ENCODE results near the gene SERPINA5. TPM values are rescaled to one million over a fixed set of nuclear protein-coding genes. Genes with fewer than 3 reads are reported as not detected.

SERPINA5 gene
- total RNA-seq, 1 experiment from 2014 or later, result not detected

DNA sequence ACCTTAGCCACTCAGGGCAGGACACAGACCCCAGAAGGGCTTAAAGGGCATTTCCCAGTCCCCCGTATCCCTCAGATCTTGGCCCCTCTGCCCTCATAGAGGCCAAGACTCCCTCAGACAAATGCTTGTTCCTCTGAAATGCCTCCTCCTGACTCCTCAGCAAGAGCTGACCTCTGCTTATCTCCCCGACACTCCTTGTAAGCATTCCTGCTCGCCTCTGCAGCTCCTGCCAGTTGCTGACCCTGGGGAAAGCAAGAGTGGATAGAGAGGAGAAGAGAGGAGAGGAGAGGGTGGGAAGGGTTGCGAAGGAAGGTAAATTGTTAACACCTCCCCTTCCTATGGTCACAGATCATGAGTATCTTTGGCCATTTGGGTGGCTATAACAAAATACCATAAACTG is 7.1 kb downstream of the SERPINA5 start:
- no peaks in the 10 kb centered on the region for H3K4me1 ChIP-seq (ENCODE audit: low read length)
- no peaks in the 10 kb centered on the region for H3K27me3 ChIP-seq (ENCODE audit: low read length)
- no peaks in the 10 kb centered on the region for H3K79me2 ChIP-seq (ENCODE audit: low read length)
- no peaks in the 10 kb centered on the region for H3K9me2 ChIP-seq (replicated peaks; ENCODE audit: insufficient read depth, low read length)
- no peak overlapping the region for H3K4me3 ChIP-seq (ENCODE audit: low read length)
- H4K20me1 ChIP-seq (ENCODE audit: insufficient read depth, low read depth, low read length), result no peaks in the 10 kb centered on the region
- H2AFZ ChIP-seq (ENCODE audit: low read length), result no peak overlapping the region
- no peaks in the 10 kb centered on the region for H3K9me3 ChIP-seq (ENCODE audit: low read length)
- H3K27ac ChIP-seq (ENCODE audit: low read length), result no peak overlapping the region
- no peaks in the 10 kb centered on the region for H3K36me3 ChIP-seq (ENCODE audit: insufficient read depth, low read length)
- H3K9ac ChIP-seq (ENCODE audit: low read length), result no peak overlapping the region
- no peak overlapping the region for H3K4me2 ChIP-seq (ENCODE audit: low read depth, low read length, poor library complexity, severe bottlenecking)
- no peak for DNase-seq

DNA sequence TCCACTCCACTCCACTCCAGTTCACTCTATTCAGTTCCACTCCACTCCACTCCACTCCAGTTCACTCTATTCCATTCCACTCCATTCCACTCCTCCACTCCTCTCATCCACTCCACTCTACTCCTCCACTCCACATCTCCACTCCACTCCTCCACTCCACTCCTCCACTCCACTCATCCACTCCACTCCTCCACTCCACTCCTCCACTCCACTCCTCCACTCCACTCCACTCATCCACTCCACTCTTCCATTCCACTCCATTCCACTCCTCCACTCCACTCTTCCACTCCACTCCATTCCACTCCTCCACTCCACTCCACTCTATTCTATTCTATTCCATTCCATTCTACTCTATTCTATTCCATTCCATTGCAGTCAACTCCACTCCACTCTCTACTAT is 9.8 kb downstream of the SERPINA5 start:
- no peaks in the 10 kb centered on the region for H3K9me3 ChIP-seq (ENCODE audit: low read length)
- no peaks in the 10 kb centered on the region for H4K20me1 ChIP-seq (ENCODE audit: insufficient read depth, low read depth, low read length)
- no peak overlapping the region for H3K4me3 ChIP-seq (ENCODE audit: low read length)
- H3K4me1 ChIP-seq (ENCODE audit: low read length), result no peaks in the 10 kb centered on the region
- H3K9me2 ChIP-seq (replicated peaks; ENCODE audit: insufficient read depth, low read length), result no peaks in the 10 kb centered on the region
- H3K79me2 ChIP-seq (ENCODE audit: low read length), result no peaks in the 10 kb centered on the region
- H3K27me3 ChIP-seq (ENCODE audit: low read length), result no peaks in the 10 kb centered on the region
- no peak overlapping the region for H2AFZ ChIP-seq (ENCODE audit: low read length)
- H3K36me3 ChIP-seq (ENCODE audit: insufficient read depth, low read length), result no peaks in the 10 kb centered on the region
- DNase-seq, result no peak
- H3K9ac ChIP-seq (ENCODE audit: low read length), result no peak overlapping the region
- H3K4me2 ChIP-seq (ENCODE audit: low read depth, low read length, poor library complexity, severe bottlenecking), result no peak overlapping the region
- H3K27ac ChIP-seq (ENCODE audit: low read length), result no peak overlapping the region

DNA sequence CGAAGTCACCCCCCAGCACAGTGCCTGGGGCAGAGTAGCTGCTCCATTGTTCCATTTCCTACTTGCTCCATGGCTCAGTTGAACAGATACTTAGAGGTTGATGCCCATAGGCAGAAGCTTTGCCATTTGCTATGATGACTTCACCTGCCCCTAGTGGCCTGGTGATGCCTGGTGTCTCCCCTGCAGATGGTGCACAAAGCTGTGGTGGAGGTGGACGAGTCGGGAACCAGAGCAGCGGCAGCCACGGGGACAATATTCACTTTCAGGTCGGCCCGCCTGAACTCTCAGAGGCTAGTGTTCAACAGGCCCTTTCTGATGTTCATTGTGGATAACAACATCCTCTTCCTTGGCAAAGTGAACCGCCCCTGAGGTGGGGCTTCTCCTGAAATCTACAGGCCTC is 10.6 kb downstream of the SERPINA5 start:
- H3K4me1 ChIP-seq (ENCODE audit: low read length), result no peaks in the 10 kb centered on the region
- H3K4me3 ChIP-seq (ENCODE audit: low read length), result no peak overlapping the region
- no peaks in the 10 kb centered on the region for H3K9me2 ChIP-seq (replicated peaks; ENCODE audit: insufficient read depth, low read length)
- no peaks in the 10 kb centered on the region for H3K36me3 ChIP-seq (ENCODE audit: insufficient read depth, low read length)
- H2AFZ ChIP-seq (ENCODE audit: low read length), result no peak overlapping the region
- no peak for DNase-seq
- H3K27ac ChIP-seq (ENCODE audit: low read length), result no peak overlapping the region
- H4K20me1 ChIP-seq (ENCODE audit: insufficient read depth, low read depth, low read length), result no peaks in the 10 kb centered on the region
- no peaks in the 10 kb centered on the region for H3K79me2 ChIP-seq (ENCODE audit: low read length)
- no peaks in the 10 kb centered on the region for H3K27me3 ChIP-seq (ENCODE audit: low read length)
- H3K4me2 ChIP-seq (ENCODE audit: low read depth, low read length, poor library complexity, severe bottlenecking), result no peak overlapping the region
- H3K9me3 ChIP-seq (ENCODE audit: low read length), result no peaks in the 10 kb centered on the region
- no peak overlapping the region for H3K9ac ChIP-seq (ENCODE audit: low read length)

DNA sequence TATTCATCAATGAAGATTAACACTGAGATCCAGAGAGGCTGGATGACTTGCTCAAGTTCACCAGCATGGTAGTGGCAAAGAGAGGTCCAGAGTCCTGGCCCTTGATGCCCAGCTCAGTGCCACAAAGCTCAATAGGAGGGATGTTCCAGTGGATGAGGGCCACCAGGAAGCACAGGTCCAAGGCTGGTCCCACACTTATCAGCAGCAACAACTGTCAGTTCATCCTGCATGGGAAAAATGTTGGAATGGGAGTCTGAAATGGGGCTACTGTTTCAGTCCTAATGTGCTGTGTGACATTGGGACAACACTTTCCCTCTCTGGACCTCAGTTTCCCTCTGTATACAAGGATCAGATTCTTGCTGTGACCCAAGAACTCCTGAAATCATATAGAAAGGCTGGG is 11.2 kb downstream of the SERPINA5 start:
- DNase-seq, result no peak

DNA sequence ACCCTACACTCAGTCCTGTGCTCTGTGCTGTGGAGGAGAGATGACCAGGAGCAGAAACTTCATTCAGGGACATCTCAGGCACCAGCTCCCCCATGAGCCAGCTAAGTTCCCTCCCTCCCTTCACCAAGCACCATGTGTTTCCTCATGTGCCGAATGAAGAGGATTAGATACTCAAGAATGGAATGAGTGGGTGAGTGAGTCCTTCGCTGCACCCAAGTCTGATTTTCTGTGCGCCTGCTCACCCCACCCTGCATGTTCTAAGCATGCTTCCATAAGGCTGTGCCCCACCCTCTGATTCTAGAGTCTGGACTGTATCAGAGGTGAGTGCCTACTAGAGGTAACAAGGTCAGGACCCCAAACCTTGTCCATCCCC is 12.1 kb downstream of the SERPINA5 start:
- Histone ChIP-seq H3K4me3 (ENCODE audit: low read length) (no peak overlapping the region), H3K27me3 (ENCODE audit: low read length) (no peaks in the 10 kb centered on the region), H3K9me2 (replicated peaks; ENCODE audit: insufficient read depth, low read length) (no peaks in the 10 kb centered on the region), H2AFZ (ENCODE audit: low read length) (no peak overlapping the region), H3K9ac (ENCODE audit: low read length) (no peak overlapping the region), H3K4me1 (ENCODE audit: low read length) (no peaks in the 10 kb centered on the region), H3K36me3 (ENCODE audit: insufficient read depth, low read length) (no peaks in the 10 kb centered on the region), H3K27ac (ENCODE audit: low read length) (no peak overlapping the region), H4K20me1 (ENCODE audit: insufficient read depth, low read depth, low read length) (no peaks in the 10 kb centered on the region; the same call in 1 of the 2 replicates), H3K79me2 (ENCODE audit: low read length) (no peaks in the 10 kb centered on the region), H3K9me3 (ENCODE audit: low read length) (no peaks in the 10 kb centered on the region), H3K4me2 (ENCODE audit: low read depth, low read length, poor library complexity, severe bottlenecking) (no peak overlapping the region)
- no peak for DNase-seq

More for the DNA sequence above, 11.2 kb downstream of the SERPINA5 start:
- Histone ChIP-seq H3K4me2 (ENCODE audit: low read depth, low read length, poor library complexity, severe bottlenecking) (no peak overlapping the region), H3K9me2 (replicated peaks; ENCODE audit: insufficient read depth, low read length) (no peaks in the 10 kb centered on the region), H3K4me3 (ENCODE audit: low read length) (no peak overlapping the region), H3K79me2 (ENCODE audit: low read length) (no peaks in the 10 kb centered on the region), H3K36me3 (ENCODE audit: insufficient read depth, low read length) (no peaks in the 10 kb centered on the region), H3K27me3 (ENCODE audit: low read length) (no peaks in the 10 kb centered on the region), H4K20me1 (ENCODE audit: insufficient read depth, low read depth, low read length) (no peaks in the 10 kb centered on the region), H3K9me3 (ENCODE audit: low read length) (no peaks in the 10 kb centered on the region), H3K27ac (ENCODE audit: low read length) (no peak overlapping the region), H3K9ac (ENCODE audit: low read length) (no peak overlapping the region), H2AFZ (ENCODE audit: low read length) (no peak overlapping the region), H3K4me1 (ENCODE audit: low read length) (no peaks in the 10 kb centered on the region)

DNA sequence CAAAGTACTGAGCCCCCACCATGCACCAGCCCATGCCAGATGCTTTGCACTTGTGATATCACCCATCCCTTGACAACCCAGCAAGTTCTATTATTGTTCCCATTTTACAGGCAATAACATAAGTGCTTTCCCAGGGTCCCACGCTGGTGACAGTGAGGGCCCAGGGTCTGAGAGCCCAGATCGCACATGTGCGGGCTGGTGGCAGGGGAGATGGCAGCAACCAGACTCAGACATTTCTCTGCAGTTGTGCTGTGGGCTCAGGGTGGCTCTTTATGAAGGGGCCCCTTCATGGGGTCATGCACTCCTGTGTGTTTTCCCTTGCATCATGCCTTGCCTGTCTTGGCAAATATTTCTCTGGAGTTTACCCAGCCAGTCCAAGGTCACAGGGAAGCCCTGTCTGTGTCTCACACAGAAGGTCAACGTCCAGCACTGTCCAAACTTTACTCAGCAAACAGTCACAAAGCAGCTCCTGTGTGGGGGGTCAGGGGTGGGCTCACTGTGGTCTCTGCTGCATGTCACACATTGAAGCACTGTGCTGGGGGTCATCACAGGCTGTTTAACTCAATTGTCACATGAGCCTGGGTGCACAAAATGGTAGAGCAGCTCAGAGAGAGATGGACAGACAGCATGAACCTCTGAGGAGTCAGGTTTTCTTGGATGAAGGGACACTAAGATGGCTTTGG is 12.7 kb downstream of the SERPINA5 start:
- Histone ChIP-seq H4K20me1 (ENCODE audit: insufficient read depth, low read depth, low read length) (no peaks in the 10 kb centered on the region; the same call in 1 of the 2 replicates), H3K9ac (ENCODE audit: low read length) (no peak overlapping the region), H2AFZ (ENCODE audit: low read length) (no peak overlapping the region), H3K79me2 (ENCODE audit: low read length) (no peaks in the 10 kb centered on the region), H3K36me3 (ENCODE audit: insufficient read depth, low read length) (no peaks in the 10 kb centered on the region), H3K9me3 (ENCODE audit: low read length) (no peaks in the 10 kb centered on the region), H3K4me1 (ENCODE audit: low read length) (no peaks in the 10 kb centered on the region), H3K9me2 (replicated peaks; ENCODE audit: insufficient read depth, low read length) (no peaks in the 10 kb centered on the region), H3K27ac (ENCODE audit: low read length) (no peak overlapping the region), H3K4me2 (ENCODE audit: low read depth, low read length, poor library complexity, severe bottlenecking) (no peak overlapping the region), H3K4me3 (ENCODE audit: low read length) (no peak overlapping the region), H3K27me3 (ENCODE audit: low read length) (no peaks in the 10 kb centered on the region)
- DNase-seq, result no peak

DNA sequence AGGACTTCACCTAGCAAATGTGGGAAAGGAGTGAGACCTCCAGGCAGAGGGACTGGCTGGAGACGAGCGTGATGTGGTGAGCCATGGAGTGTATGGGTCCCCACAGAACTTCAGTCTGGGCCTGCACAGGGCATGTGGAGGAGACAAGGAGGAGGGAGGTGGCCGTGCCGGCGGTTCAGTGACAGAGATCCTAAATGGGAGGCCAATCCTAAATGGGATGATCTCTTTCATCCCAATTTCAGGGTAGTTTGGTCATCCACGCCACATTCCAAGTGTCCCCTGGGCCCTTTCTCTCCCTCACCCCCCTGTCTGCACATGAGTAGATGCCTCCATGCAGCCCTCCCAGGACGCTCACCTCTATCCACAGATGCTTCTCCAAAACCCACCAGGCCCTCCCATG is 13.2 kb downstream of the SERPINA5 start:
- H3K9ac ChIP-seq (ENCODE audit: low read length), result no peak overlapping the region
- no peaks in the 10 kb centered on the region for H3K27me3 ChIP-seq (ENCODE audit: low read length)
- H3K9me3 ChIP-seq (ENCODE audit: low read length), result no peaks in the 10 kb centered on the region
- no peak for DNase-seq
- no peaks in the 10 kb centered on the region; the same call in 1 of the 2 replicates for H4K20me1 ChIP-seq (ENCODE audit: insufficient read depth, low read depth, low read length)
- H3K36me3 ChIP-seq (ENCODE audit: insufficient read depth, low read length), result no peaks in the 10 kb centered on the region
- no peaks in the 10 kb centered on the region for H3K9me2 ChIP-seq (replicated peaks; ENCODE audit: insufficient read depth, low read length)
- H2AFZ ChIP-seq (ENCODE audit: low read length), result no peak overlapping the region
- no peak overlapping the region for H3K4me2 ChIP-seq (ENCODE audit: low read depth, low read length, poor library complexity, severe bottlenecking)
- H3K79me2 ChIP-seq (ENCODE audit: low read length), result no peaks in the 10 kb centered on the region
- H3K4me1 ChIP-seq (ENCODE audit: low read length), result no peaks in the 10 kb centered on the region
- no peak overlapping the region for H3K4me3 ChIP-seq (ENCODE audit: low read length)
- no peak overlapping the region for H3K27ac ChIP-seq (ENCODE audit: low read length)

DNA sequence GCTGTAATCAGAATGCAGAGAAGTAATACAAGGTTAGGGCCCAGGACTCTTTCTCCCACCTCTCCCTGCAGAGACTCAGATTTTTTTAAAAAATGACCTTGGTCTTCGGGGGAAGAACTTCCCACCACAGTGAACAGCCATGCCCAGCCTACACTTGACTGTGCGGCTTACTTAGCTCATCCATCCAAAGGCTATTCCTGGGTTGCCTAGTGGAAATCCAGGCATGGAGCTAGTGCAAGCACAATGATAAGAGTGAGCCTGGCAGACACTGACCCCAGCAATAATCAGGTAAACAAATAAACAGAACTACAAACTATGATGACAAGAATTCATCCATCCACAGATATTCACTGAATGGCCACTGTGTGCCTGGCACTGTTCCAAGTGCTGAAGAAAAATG is 14.7 kb downstream of the SERPINA5 start:
- Histone ChIP-seq H3K27ac (ENCODE audit: low read length) (no peak overlapping the region), H4K20me1 (ENCODE audit: insufficient read depth, low read depth, low read length) (no peaks in the 10 kb centered on the region; the same call in 1 of the 2 replicates), H3K9ac (ENCODE audit: low read length) (no peak overlapping the region), H3K79me2 (ENCODE audit: low read length) (no peaks in the 10 kb centered on the region), H3K4me2 (ENCODE audit: low read depth, low read length, poor library complexity, severe bottlenecking) (no peak overlapping the region), H3K27me3 (ENCODE audit: low read length) (no peaks in the 10 kb centered on the region), H3K9me2 (replicated peaks; ENCODE audit: insufficient read depth, low read length) (no peaks in the 10 kb centered on the region), H3K4me1 (ENCODE audit: low read length) (no peaks in the 10 kb centered on the region), H2AFZ (ENCODE audit: low read length) (no peak overlapping the region), H3K4me3 (ENCODE audit: low read length) (no peak overlapping the region), H3K9me3 (ENCODE audit: low read length) (no peaks in the 10 kb centered on the region), H3K36me3 (ENCODE audit: insufficient read depth, low read length) (no peaks in the 10 kb centered on the region)
- no peak for DNase-seq

All from Karpas-422 (cell line).